Psoas muscle (tissue), 8 donors: ENCODE data around the gene CSF2RB. TPM values are rescaled to one million over a fixed set of nuclear protein-coding genes. Genes with fewer than 3 reads are reported as not detected.

Experiments used
- ATAC-seq, 4 donors: fragments of 200-7000 bp; cut with Tn5 transposase; one replicate each; pipeline ENCODE4 v1.9.1; 2020; ENCODE audit warnings: moderate library complexity in 3 of 4, mild to moderate bottlenecking in 2 of 4
- DNase-seq, 2 donors: peaks; one replicate each; pipeline ENCODE4 v3.0.0-alpha.2; 2020
- H3K27ac ChIP-seq: fragments of 200-600 bp; one replicate; pipeline ENCODE4 v1.8.0; 2022
- H3K27me3 ChIP-seq, 3 donors: fragments of 200-600 bp in 1 of 3; one replicate each; pipeline versions ENCODE4 v1.6.1 to v1.8.0; 2013 to 2022; ENCODE audit warnings: low read length in 2 of 3, mild to moderate bottlenecking in 2 of 3, moderate library complexity in 1 of 3; ENCODE audit not compliant: insufficient read depth in 3 of 3
- H3K36me3 ChIP-seq, 2 donors: fragments of 200-600 bp in 1 of 2; one replicate each; pipeline versions ENCODE4 v1.6.1 to v1.8.0; 2013 to 2022; ENCODE audit warnings: low read depth in 1 of 2, mild to moderate bottlenecking in 1 of 2, moderate library complexity in 1 of 2; ENCODE audit not compliant: insufficient read depth in 1 of 2
- H3K4me1 ChIP-seq: fragments of 200-600 bp; one replicate; pipeline ENCODE4 v1.8.0; 2022
- H3K4me3 ChIP-seq: fragments of 200-600 bp; one replicate; pipeline ENCODE4 v1.8.0; 2022; ENCODE audit warnings: mild to moderate bottlenecking
- H3K9me3 ChIP-seq: fragments of 200-600 bp; one replicate; pipeline ENCODE4 v1.8.0; 2022
- CTCF ChIP-seq: fragments of 200-600 bp; IDR thresholded peaks from one replicate; pipeline ENCODE4 v1.8.0; 2022; ENCODE audit warnings: antibody characterized with exemption
- WGBS, 3 donors: extraction: QIAGEN DNeasy Blood & Tissue Kit; methylation state at CpG; one replicate each; pipeline versions ENCODE4 v1.1.6 to v1.1.7; 2013; 5-methylcytosine and 5-hydroxymethylcytosine counted together
- intact Hi-C, 2 donors: fragments of 100-400 bp; cut with DNase I; formaldehyde crosslinking; loops; one replicate each; pipeline versions ENCODE4 v1.11.0 to v1.14.2; 2022
- long read RNA-seq, 2 donors: library from polyadenylated mRNA; unstranded; transcript quantifications; one replicate each; pipeline ENCODE4 v2.0.0, GENCODE V29; 2021
- polyA plus RNA-seq, 3 donors: library from polyadenylated mRNA; stranded (reverse); fragments of 200-250 nt; gene quantifications; one replicate each; pipeline ENCODE4 v1.2.3, GENCODE V29; 2013
- total RNA-seq, 4 donors: library from RNA; stranded (reverse); fragmentation: NEBNext Ultra II Directional in 2 of 4; extraction: Animal tissue kit (Norgen Biotek cat#: 25700) in 2 of 4; gene quantifications; one replicate each; pipeline versions ENCODE4 v1.2.1 to v1.2.4, GENCODE V29; 2021 to 2023
- donor health status: healthy with polysubstance abuse.
- donor health status: DM: no; HTN: no; CAD: no; lungs with moderate emphysema.
- donor health status: Bipolar disorder and iron deficiency.
- donor health status: healthy.
- donor health status: DM: yes; HTN: yes; CAD: no.
- donor health status: DM: no; HTN: no; CAD: no.
- donor health status: DM: no; HTN: no; CAD: no.
- donor health status: DM: yes; HTN: yes; CAD: no.

The CSF2RB gene
- total RNA-seq (1 to 10 TPM; 1.0 to 1.7 (median 1.5) TPM), polyA plus RNA-seq (under 1 TPM; 0.25 to 0.45 (median 0.27) TPM)
- long read RNA-seq, donor 1, partial matches to known transcripts, result 1 of 1 reads
- long read RNA-seq, donor 1, other reads (novel, unspliced or antisense), result 0 of 1 reads
- long read RNA-seq, donor 2, partial matches to known transcripts, result 1 of 2 reads
- long read RNA-seq, donor 2, other reads (novel, unspliced or antisense), result 1 of 2 reads

GRCh38 chr22:36913427-36914389 is at the start of gene CSF2RB:
CSF2RB (plus strand) TSS chr22:36913628; CDS start chr22:36922208, 8,580 bp downstream.
- peak in 1 of 4 donors; percentile 36 for ATAC-seq
- intact Hi-C loops, result no loop called here
- whole genome bisulfite sequencing, 3 donors, result 60 to 62% (median 61%) methylated on average over 18 of the region's 18 CpGs
- TF ChIP-seq CTCF, result no peak
- Histone ChIP-seq H3K4me3 (peak within 1 kb of the TSS; percentile 48), H3K9me3 (peaks cover under 1% of the 10 kb centered on the region), H3K36me3 (no peaks in the 10 kb centered on the region), H3K4me1 (no peaks in the 10 kb centered on the region), H3K27ac (no peak within 1 kb of the TSS), H3K27me3 (peaks cover 0 to 4% (median 0%) of the 10 kb centered on the region in 3 donors)
- peak in 1 of 2 donors; percentile 38 for DNase-seq

- Histone ChIP-seq H3K27ac (no peak overlapping the region), H3K27me3 (peaks cover 0 to 19% (median 6%) of the 10 kb centered on the region in 3 donors), H3K4me3 (no peak overlapping the region), H3K4me1 (no peaks in the 10 kb centered on the region), H3K36me3 (no peaks in the 10 kb centered on the region), H3K9me3 (no peaks in the 10 kb centered on the region)
- WGBS, 3 donors, result 87 to 91% (median 88%) methylated on average over 6 of the region's 6 CpGs
- DNase-seq (no peak), ATAC-seq (no peak)
- intact Hi-C loops, result no loop called here
- no peak for TF ChIP-seq CTCF
These were observed 49.4 kb upstream of the CSF2RB start for GRCh38 chr22:36863979-36864378.

- DNase-seq (no peak), ATAC-seq (no peak)
- intact Hi-C loops, result no loop called here
- H3K27me3 ChIP-seq, result peaks cover 0 to 24% (median 6%) of the 10 kb centered on the region in 3 donors
- 67 to 76% (median 71%) methylated on average over 12 to 14 of the region's 14 CpGs for WGBS, 3 donors
- H3K9me3 ChIP-seq, result no peaks in the 10 kb centered on the region
- no peaks in the 10 kb centered on the region for H3K4me1 ChIP-seq
- TF ChIP-seq CTCF, result no peak
- H3K36me3 ChIP-seq, result no peaks in the 10 kb centered on the region
- H3K27ac ChIP-seq, result no peak overlapping the region
- H3K4me3 ChIP-seq, result no peak overlapping the region
These were observed 48.8 kb upstream of the CSF2RB start for GRCh38 chr22:36864454-36865215.

- Histone ChIP-seq H3K9me3 (no peaks in the 10 kb centered on the region), H3K27ac (no peak overlapping the region), H3K36me3 (no peaks in the 10 kb centered on the region), H3K27me3 (peaks cover 0 to 31% (median 6%) of the 10 kb centered on the region in 3 donors), H3K4me3 (no peak overlapping the region), H3K4me1 (no peaks in the 10 kb centered on the region)
- DNase-seq, result no peak
- ATAC-seq, result no peak
- TF ChIP-seq CTCF, result no peak
- WGBS, 3 donors, result 21 to 22% (median 21%) methylated on average over 13 of the region's 13 CpGs
- intact Hi-C loops, result no loop called here
These were observed 48.1 kb upstream of the CSF2RB start for GRCh38 chr22:36865346-36865745.
